B cell (primary cell): ENCODE data around the gene CCDC136.

Experiments used
- CTCF ChIP-seq: fragments of 200-600 bp; IDR thresholded peaks from one replicate; pipeline ENCODE4 v1.8.0; 2022; ENCODE audit warnings: antibody characterized with exemption, mild to moderate bottlenecking
- EZH2 ChIP-seq: IDR thresholded peaks from 2 replicates; pipeline ENCODE4 v1.6.1; 2012; ENCODE audit warnings: borderline replicate concordance, low read depth, mild to moderate bottlenecking, moderate library complexity, low read length; ENCODE audit not compliant: insufficient read depth, poor library complexity, severe bottlenecking

- TF ChIP-seq CTCF (no peak), EZH2 (no peak)
Observed at GRCh38 chr7:128752251-128752650, 39.5 kb upstream of the CCDC136 start.
